Stimulated activated CD8-positive, alpha-beta memory T cell treated with anti-CD3 and anti-CD28 coated beads, Interleukin-15, amount 100 ng/mL, for 4 hours (primary cell): ENCODE results near the gene FIGN.

Experiments
- DNase-seq, 2 donors: peaks; one replicate each; pipeline ENCODE4 v3.0.0-alpha.2; 2020; ENCODE audit warnings: low read depth in 2 of 2

The FIGN gene

GRCh38 chr2:163735685-163736432 lies at the start of gene FIGN:
Gene FIGN (minus strand): TSS chr2:163736008. CDS start chr2:163734927, 1,081 bp downstream.
- DNase-seq: no peak

- DNase-seq: no peak
Measured at GRCh38 chr2:163785162-163785561, 49.4 kb upstream of the FIGN start.

GRCh38 chr2:163779970-163780597 lies 44.3 kb upstream of the FIGN start:
- no peak for DNase-seq

GRCh38 chr2:163778045-163778781 lies 42.4 kb upstream of the FIGN start:
- DNase-seq: no peak

- no peak for DNase-seq
Measured at GRCh38 chr2:163775304-163775703, 39.5 kb upstream of the FIGN start.

- no peak for DNase-seq
Measured at GRCh38 chr2:163774862-163775261, 39.1 kb upstream of the FIGN start.

GRCh38 chr2:163773276-163773675 lies 37.5 kb upstream of the FIGN start:
- no peak for DNase-seq

GRCh38 chr2:163771596-163771995 lies 35.8 kb upstream of the FIGN start:
- no peak for DNase-seq

- DNase-seq: no peak
Measured at GRCh38 chr2:163768881-163769695, 33.3 kb upstream of the FIGN start.

GRCh38 chr2:163767097-163767496 lies 31.3 kb upstream of the FIGN start:
- no peak for DNase-seq

- no peak for DNase-seq
Measured at GRCh38 chr2:163764566-163764965, 28.8 kb upstream of the FIGN start.

- no peak for DNase-seq
Measured at GRCh38 chr2:163759013-163759412, 23.2 kb upstream of the FIGN start.

GRCh38 chr2:163757814-163758213 lies 22.0 kb upstream of the FIGN start:
- DNase-seq: no peak

- DNase-seq: no peak
Measured at GRCh38 chr2:163756588-163756987, 20.8 kb upstream of the FIGN start.

- DNase-seq: no peak
Measured at GRCh38 chr2:163755366-163755765, 19.6 kb upstream of the FIGN start.

GRCh38 chr2:163753726-163754125 lies 17.9 kb upstream of the FIGN start:
- no peak for DNase-seq

- DNase-seq: no peak
Measured at GRCh38 chr2:163752267-163752666, 16.5 kb upstream of the FIGN start.

GRCh38 chr2:163751696-163752095 lies 15.9 kb upstream of the FIGN start:
- no peak for DNase-seq

- no peak for DNase-seq
Measured at GRCh38 chr2:163748420-163748819, 12.6 kb upstream of the FIGN start.

- DNase-seq: no peak
Measured at GRCh38 chr2:163741435-163741834, 5.6 kb upstream of the FIGN start.

- no peak for DNase-seq
Measured at GRCh38 chr2:163737563-163737962, 1.8 kb upstream of the FIGN start.

- no peak for DNase-seq
Measured at GRCh38 chr2:163737190-163737439, 1.3 kb upstream of the FIGN start.
